Chondrocyte (in vitro differentiated cells): ENCODE results near the gene CD36. TPM values are rescaled to one million over a fixed set of nuclear protein-coding genes. Genes with fewer than 3 reads are reported as not detected.

Experiments used
- DNase-seq: peaks from one replicate; pipeline ENCODE4 v3.0.0; 2021; ENCODE audit warnings: mixed read lengths, low spot score
- H3K27ac Mint-ChIP-seq: one replicate; pipeline ENCODE4 v1.8.0; 2021; ENCODE audit warnings: mild to moderate bottlenecking, moderate library complexity, mixed read lengths; ENCODE audit not compliant: unreplicated experiment
- H3K27me3 Mint-ChIP-seq: 2 replicates; pipeline ENCODE4 v1.8.0; 2021; ENCODE audit warnings: low read depth, mixed read lengths
- H3K36me3 Mint-ChIP-seq: 2 replicates; pipeline ENCODE4 v1.8.0; 2021; ENCODE audit warnings: low read depth, mixed read lengths
- H3K4me1 Mint-ChIP-seq: 2 replicates; pipeline ENCODE4 v1.8.0; 2021; ENCODE audit warnings: low read depth, mild to moderate bottlenecking, mixed read lengths
- H3K4me3 Mint-ChIP-seq: one replicate; pipeline ENCODE4 v1.8.0; 2021; ENCODE audit warnings: mild to moderate bottlenecking, moderate library complexity, mixed read lengths; ENCODE audit not compliant: unreplicated experiment
- H3K9me3 Mint-ChIP-seq: 2 replicates; pipeline ENCODE4 v1.8.0; 2021; ENCODE audit warnings: low read depth, mixed read lengths
- CTCF ChIP-seq: fragments of 200-600 bp; sonication (generic); IDR thresholded peaks from 2 replicates; pipeline ENCODE4 v1.5.0; 2021; ENCODE audit warnings: antibody characterized with exemption, mild to moderate bottlenecking, moderate library complexity
- total RNA-seq: library from RNA; stranded (reverse); gene quantifications from 3 replicates; pipeline ENCODE4 v1.2.1, GENCODE V29; 2021

Gene CD36
- total RNA-seq, 1 donor from 2014 or later, result 0.72 TPM

GRCh38 chr7:80703272-80703671 lies 64.8 kb downstream of the CD36 start:
- DNase-seq, result no peak
- peaks cover 20% of the 10 kb centered on the region for H3K4me1 Mint-ChIP-seq
- no peak overlapping the region for H3K4me3 Mint-ChIP-seq
- H3K9me3 Mint-ChIP-seq, result no peaks in the 10 kb centered on the region
- TF ChIP-seq CTCF, result no peak
- H3K27me3 Mint-ChIP-seq, result no peaks in the 10 kb centered on the region
- H3K36me3 Mint-ChIP-seq, result no peaks in the 10 kb centered on the region
- H3K27ac Mint-ChIP-seq, result no peak overlapping the region

- peaks cover 8% of the 10 kb centered on the region for H3K4me1 Mint-ChIP-seq
- no peaks in the 10 kb centered on the region for H3K27me3 Mint-ChIP-seq
- no peak overlapping the region for H3K27ac Mint-ChIP-seq
- H3K36me3 Mint-ChIP-seq, result no peaks in the 10 kb centered on the region
- H3K9me3 Mint-ChIP-seq, result no peaks in the 10 kb centered on the region
- no peak for TF ChIP-seq CTCF
- DNase-seq, result no peak
- no peak overlapping the region for H3K4me3 Mint-ChIP-seq
These were observed 66.8 kb downstream of the CD36 start for GRCh38 chr7:80705130-80705781.

- Mint-ChIP-seq H3K27me3 (no peaks in the 10 kb centered on the region), H3K4me3 (no peak overlapping the region), H3K36me3 (no peaks in the 10 kb centered on the region), H3K9me3 (no peaks in the 10 kb centered on the region), H3K4me1 (peaks cover 4% of the 10 kb centered on the region), H3K27ac (no peak overlapping the region)
- DNase-seq, result no peak
- TF ChIP-seq CTCF, result no peak
These were observed 68.9 kb downstream of the CD36 start for GRCh38 chr7:80707318-80707717.

- Mint-ChIP-seq H3K4me1 (peaks cover 3% of the 10 kb centered on the region), H3K27me3 (no peaks in the 10 kb centered on the region), H3K27ac (no peak overlapping the region), H3K36me3 (no peaks in the 10 kb centered on the region), H3K4me3 (no peak overlapping the region), H3K9me3 (no peaks in the 10 kb centered on the region)
- no peak for TF ChIP-seq CTCF
- no peak for DNase-seq
These were observed 69.7 kb downstream of the CD36 start for GRCh38 chr7:80708123-80708522.

GRCh38 chr7:80711531-80711930 lies 73.1 kb downstream of the CD36 start:
- no peak for TF ChIP-seq CTCF
- Mint-ChIP-seq H3K27ac (no peak overlapping the region), H3K27me3 (no peaks in the 10 kb centered on the region), H3K4me3 (no peak overlapping the region), H3K36me3 (no peaks in the 10 kb centered on the region), H3K9me3 (no peaks in the 10 kb centered on the region), H3K4me1 (no peaks in the 10 kb centered on the region)
- DNase-seq, result no peak
